GM18505 (cell line): ENCODE data around the gene AQP10.

ENCODE experiments used
- ATAC-seq: cut with Tn5 transposase; IDR thresholded peaks from one replicate; pipeline ENCODE4 v1.9.1; 2021; ENCODE audit not compliant: unreplicated experiment
- POLR2A ChIP-seq: IDR thresholded peaks from 4 replicates; pipeline ENCODE4 v1.6.1; 2011; ENCODE audit warnings: borderline replicate concordance; ENCODE audit not compliant: insufficient read depth, insufficient read length; ENCODE audit errors: extremely low read depth

Gene AQP10

DNA sequence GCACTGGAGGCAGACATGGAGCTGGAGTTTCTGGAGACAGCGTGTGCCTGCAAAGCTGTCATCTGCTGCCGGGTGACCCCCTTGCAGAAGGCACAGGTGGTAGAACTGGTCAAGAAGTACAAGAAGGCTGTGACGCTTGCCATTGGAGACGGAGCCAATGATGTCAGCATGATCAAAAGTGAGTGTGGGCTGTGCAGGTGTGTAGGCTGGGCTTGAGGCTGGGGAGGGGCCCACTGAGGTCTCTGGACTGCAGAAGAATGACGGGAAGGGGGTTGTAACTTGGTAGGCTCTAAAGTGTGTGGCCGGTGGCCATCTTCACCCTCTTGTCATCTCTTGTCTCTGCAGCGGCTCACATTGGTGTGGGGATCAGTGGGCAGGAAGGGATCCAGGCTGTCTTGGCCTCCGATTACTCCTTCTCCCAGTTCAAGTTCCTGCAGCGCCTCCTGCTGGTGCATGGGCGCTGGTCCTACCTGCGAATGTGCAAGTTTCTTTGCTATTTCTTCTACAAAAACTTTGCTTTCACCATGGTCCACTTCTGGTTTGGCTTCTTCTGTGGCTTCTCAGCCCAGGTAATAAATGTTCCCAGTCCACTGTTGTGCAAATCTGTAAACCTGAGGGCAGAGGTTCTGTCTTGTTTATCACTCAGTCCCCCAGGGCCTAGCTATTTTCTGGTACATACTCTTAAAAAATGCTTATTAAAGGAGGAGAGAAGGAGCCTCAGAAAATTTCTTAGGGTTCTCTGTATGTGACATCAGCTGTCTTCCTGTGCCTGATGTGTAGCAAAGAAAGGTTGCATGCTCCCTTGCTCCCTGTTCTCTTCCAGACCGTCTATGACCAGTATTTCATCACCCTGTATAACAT is 24.3 kb downstream of the AQP10 start:
- TF ChIP-seq POLR2A: no peak
- ATAC-seq: no peak

GRCh38 chr1:154346276-154346917 is 25.5 kb downstream of the AQP10 start:
- no peak for TF ChIP-seq POLR2A
- no peak for ATAC-seq

DNA sequence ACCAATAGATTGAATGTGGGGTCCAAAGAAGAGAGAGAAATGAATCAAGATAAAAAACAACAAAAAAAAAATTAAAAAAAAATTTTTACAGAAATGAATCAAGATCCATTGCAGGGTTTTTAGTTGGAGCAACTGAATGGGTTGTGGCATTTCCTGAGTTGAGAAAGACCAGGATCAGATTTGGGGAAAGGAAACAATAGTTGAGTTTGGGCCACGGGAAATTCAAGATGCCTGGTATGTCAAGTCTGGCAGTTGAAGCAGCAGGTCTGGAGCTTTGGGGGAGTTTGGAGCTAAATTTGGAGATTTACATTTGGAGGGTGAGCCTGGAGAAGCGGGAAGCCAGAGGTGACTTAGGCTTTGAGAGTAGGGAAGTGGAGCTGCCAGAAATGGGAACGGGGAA is 27.1 kb downstream of the AQP10 start:
- no peak for ATAC-seq
- TF ChIP-seq POLR2A: no peak

- ATAC-seq: no peak
- no peak for TF ChIP-seq POLR2A
These were observed 27.7 kb downstream of the AQP10 start for GRCh38 chr1:154348429-154349076.

- ATAC-seq: no peak
- TF ChIP-seq POLR2A: no peak
These were observed 28.2 kb downstream of the AQP10 start for GRCh38 chr1:154349121-154349520.

- ATAC-seq: no peak
- no peak for TF ChIP-seq POLR2A
These were observed 29.5 kb downstream of the AQP10 start for GRCh38 chr1:154350383-154350782.

GRCh38 chr1:154351363-154352068 is 30.6 kb downstream of the AQP10 start:
- ATAC-seq: no peak
- no peak for TF ChIP-seq POLR2A

DNA sequence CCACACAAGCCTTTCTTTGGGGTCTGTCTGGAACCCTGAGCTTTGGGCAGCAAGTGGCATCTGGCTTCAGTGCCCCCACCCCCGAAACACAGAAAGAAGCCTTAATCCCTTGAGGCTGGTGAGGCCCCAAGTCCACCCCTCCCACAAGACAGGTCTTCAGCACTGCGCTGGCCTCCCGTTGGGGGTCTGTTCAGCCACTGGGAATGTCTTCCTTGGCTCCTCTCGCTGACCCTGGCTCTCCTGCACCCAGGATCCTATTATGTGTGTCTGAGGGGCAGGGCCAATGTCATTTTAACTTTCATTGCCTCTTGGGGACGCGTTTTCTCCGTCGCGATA is 31.3 kb downstream of the AQP10 start:
- ATAC-seq: no peak
- no peak for TF ChIP-seq POLR2A

GRCh38 chr1:154352581-154353459 is 31.9 kb downstream of the AQP10 start:
- TF ChIP-seq POLR2A: no peak
- no peak for ATAC-seq

GRCh38 chr1:154353460-154353904 is 32.6 kb downstream of the AQP10 start:
- TF ChIP-seq POLR2A: no peak

GRCh38 chr1:154353966-154354365 is 33.1 kb downstream of the AQP10 start:
- ATAC-seq: no peak
- TF ChIP-seq POLR2A: no peak

More at GRCh38 chr1:154353460-154353904, 32.6 kb downstream of the AQP10 start:
- no peak for ATAC-seq

DNA sequence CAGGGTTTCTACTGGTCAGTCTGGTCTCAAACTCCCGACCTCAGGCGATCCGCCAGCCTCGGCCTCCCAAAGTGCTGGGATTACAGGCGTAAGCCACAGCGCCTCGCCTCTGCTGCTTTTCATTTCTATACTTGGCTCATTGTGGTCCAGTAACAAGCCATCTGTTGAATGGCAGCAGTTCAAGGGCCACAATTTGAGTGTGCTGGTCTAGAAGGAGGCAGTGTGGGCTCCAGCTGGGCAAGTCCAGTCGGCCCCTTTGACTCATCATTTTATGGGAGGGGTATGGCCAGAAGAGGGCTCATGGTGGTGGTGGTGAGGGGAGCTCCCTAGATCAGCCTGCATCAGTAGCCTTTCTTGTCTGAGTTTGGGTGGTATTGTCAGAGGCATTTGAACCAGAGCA is 37.6 kb downstream of the AQP10 start:
- TF ChIP-seq POLR2A: no peak
- ATAC-seq: no peak
